ENCODE measurements around the gene CORO1C. TPM values are rescaled to one million over a fixed set of nuclear protein-coding genes. Genes with fewer than 3 reads are reported as not detected.
A peak's percentile ranks its signal among the peaks of the same experiment; 100 is the strongest.

The CORO1C gene
- total and polyA plus RNA-seq, 2 experiments from 2014 or later = 170 to 403 TPM

DNA sequence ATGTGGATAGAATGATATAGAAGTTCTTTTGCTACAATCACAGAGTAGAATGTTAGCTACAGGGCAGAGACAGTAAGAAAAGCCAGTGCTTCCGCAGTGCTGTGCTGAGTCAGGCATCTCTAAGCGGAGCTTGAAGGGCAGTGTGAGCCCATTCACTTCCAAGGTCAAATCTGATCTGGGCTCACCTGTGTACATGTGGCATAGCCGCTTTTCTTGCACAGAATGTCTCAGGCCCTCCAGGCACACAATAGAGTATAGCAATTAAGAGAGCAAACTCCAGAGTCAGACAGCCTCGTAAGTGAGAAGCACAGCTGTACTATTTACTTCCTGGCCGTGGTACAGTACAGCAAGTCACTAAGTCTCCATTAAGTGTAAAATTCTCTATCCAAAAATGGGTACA lies 26.8 kb downstream of the CORO1C start:
- no peak for DNase-seq
- Histone ChIP-seq H3K27me3 (replicated peaks; ENCODE audit: insufficient read depth) (no peaks in the 10 kb centered on the region), H3K9ac (no peak overlapping the region), H3K4me2 (ENCODE audit: unreplicated experiment) (no peak overlapping the region), H3K4me3 (no peak overlapping the region), H3F3A (ENCODE audit: insufficient read depth) (peaks cover 86% of the 10 kb centered on the region), H3K79me2 (ENCODE audit: insufficient read depth) (peaks cover 100% of the 10 kb centered on the region), H3K4me1 (ENCODE audit: insufficient read depth) (peaks cover 45% of the 10 kb centered on the region), H3K9me2 (ENCODE audit: insufficient read depth) (no peaks in the 10 kb centered on the region), H3K27ac (no peak overlapping the region; the same call in 1 of the 2 replicates), H3K9me3 (ENCODE audit: low read depth) (no peaks in the 10 kb centered on the region), H4K20me1 (ENCODE audit: insufficient read depth) (peaks cover 15% of the 10 kb centered on the region; the same call in 1 of the 2 replicates), H3K36me3 (ENCODE audit: low read depth) (peaks cover 30% of the 10 kb centered on the region), H2AFZ (no peak overlapping the region)
- in situ Hi-C loops (cut with MboI) = no loop called here
- TF ChIP-seq EZH2 (IDR thresholded peaks at IDR 0.05; ENCODE audit: insufficient read depth, poor library complexity, severe bottlenecking) (no peak), EZH2phosphoT487 (IDR thresholded peaks at IDR 0.05; ENCODE audit: insufficient read depth, low read depth) (no peak)
- 94 to 99% methylated on average over 5 of the region's 5 CpGs for WGBS, 2 experiments (ENCODE audit: low coverage in 1 of 2, low lambda C conversion rate in 2 of 2, missing lambda C conversion rate in 2 of 2)

DNA sequence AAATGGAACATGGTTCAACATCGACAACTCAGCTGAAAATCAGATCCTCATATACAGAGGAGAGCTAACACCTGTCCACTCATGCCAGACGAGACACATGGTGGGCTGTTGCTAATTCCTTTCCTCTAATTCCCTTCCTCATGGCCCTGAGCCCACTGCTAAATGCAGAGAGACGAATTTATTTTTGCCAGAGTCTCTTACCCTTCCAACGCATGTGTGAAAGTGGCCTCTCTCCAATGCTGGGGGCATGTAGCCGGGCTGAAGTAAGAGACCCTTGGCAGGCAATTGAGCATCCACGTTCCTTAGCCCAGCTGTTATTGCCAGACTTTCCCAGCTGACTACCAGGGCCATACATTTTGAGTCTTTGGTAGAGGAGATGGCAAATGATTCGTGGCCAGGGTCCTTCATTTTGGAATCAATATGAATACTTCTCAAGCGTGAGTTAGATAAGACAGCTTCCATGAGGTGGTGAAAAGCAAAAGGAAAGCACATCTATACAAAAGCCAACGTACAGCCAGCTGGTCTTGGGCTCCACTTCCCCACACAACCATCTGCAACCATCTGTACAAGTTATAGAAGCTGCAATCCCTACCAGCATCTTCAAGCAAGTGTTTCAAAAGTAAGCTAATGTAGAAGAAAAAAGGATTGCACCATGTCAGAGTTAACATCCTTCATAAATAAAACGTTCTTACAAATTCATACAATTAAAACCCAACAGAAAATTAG lies 28.6 kb downstream of the CORO1C start:
- WGBS, 2 experiments (ENCODE audit: low coverage in 1 of 2, low lambda C conversion rate in 2 of 2, missing lambda C conversion rate in 2 of 2) = 42 to 47% methylated on average over 10 of the region's 10 CpGs
- Histone ChIP-seq H3K4me2 (ENCODE audit: unreplicated experiment) (peak overlapping the region; percentile 72), H3K36me3 (ENCODE audit: low read depth) (peaks cover 48% of the 10 kb centered on the region), H3K9me2 (ENCODE audit: insufficient read depth) (no peaks in the 10 kb centered on the region), H3K79me2 (ENCODE audit: insufficient read depth) (peaks cover 100% of the 10 kb centered on the region), H4K20me1 (ENCODE audit: insufficient read depth) (peaks cover 9% of the 10 kb centered on the region; the same call in 1 of the 2 replicates), H2AFZ (no peak overlapping the region), H3K27me3 (replicated peaks; ENCODE audit: insufficient read depth) (no peaks in the 10 kb centered on the region), H3K9ac (peak overlapping the region; percentile 66), H3K4me1 (ENCODE audit: insufficient read depth) (peaks cover 55% of the 10 kb centered on the region), H3K4me3 (no peak overlapping the region), H3K27ac (peak overlapping the region; percentile 73), H3F3A (ENCODE audit: insufficient read depth) (peaks cover 92% of the 10 kb centered on the region), H3K9me3 (ENCODE audit: low read depth) (no peaks in the 10 kb centered on the region)
- in situ Hi-C loops (cut with MboI) = no loop called here
- TF ChIP-seq EZH2 (IDR thresholded peaks at IDR 0.05; ENCODE audit: insufficient read depth, poor library complexity, severe bottlenecking) (no peak), EZH2phosphoT487 (IDR thresholded peaks at IDR 0.05; ENCODE audit: insufficient read depth, low read depth) (no peak)
- DNase-seq = no peak

DNA sequence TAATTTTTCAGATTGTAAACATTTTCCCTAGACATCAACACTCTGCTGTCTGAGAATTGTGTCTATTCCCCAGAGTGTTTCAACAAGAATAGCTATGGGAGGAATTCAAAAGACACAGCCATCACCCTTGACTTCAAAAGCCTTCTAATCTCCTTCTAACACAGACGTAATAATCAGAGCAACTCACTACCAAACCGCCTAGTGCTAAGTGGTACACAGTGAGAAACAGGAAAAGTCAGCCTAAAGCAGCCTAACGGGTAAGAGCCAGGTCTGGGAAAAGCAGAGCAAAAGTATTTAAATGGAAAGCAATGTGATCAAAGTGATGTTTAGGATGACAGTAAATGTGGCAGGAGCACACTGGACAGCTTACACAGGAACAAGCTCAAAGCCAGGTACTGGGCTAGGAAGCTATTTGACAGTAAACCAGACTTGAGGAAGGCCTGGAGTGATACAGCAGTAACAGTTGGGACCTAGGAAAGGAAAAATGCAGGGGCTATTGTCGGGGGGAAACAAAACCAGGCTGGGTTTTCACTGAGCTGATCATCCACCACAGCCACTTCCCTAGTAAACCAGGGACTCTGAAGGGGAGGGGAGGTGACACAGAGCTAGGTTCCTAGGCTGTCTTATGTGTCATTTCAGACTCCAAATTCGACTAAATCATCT lies 29.4 kb downstream of the CORO1C start:
- peaks cover under 1% of the 10 kb centered on the region; the same call in 1 of the 2 replicates for H4K20me1 ChIP-seq (ENCODE audit: insufficient read depth)
- H3K36me3 ChIP-seq (ENCODE audit: low read depth) = peaks cover 55% of the 10 kb centered on the region
- peaks cover 100% of the 10 kb centered on the region for H3K79me2 ChIP-seq (ENCODE audit: insufficient read depth)
- DNase-seq = peak; percentile 56
- no peaks in the 10 kb centered on the region for H3K9me3 ChIP-seq (ENCODE audit: low read depth)
- in situ Hi-C loops (cut with MboI) = no loop called here
- no peaks in the 10 kb centered on the region for H3K27me3 ChIP-seq (replicated peaks; ENCODE audit: insufficient read depth)
- TF ChIP-seq EZH2phosphoT487 (IDR thresholded peaks at IDR 0.05; ENCODE audit: insufficient read depth, low read depth) (no peak), EZH2 (IDR thresholded peaks at IDR 0.05; ENCODE audit: insufficient read depth, poor library complexity, severe bottlenecking) (no peak)
- peak overlapping the region; percentile 72 for H3K4me2 ChIP-seq (ENCODE audit: unreplicated experiment)
- H3K9ac ChIP-seq = peak overlapping the region; percentile 66
- H2AFZ ChIP-seq = no peak overlapping the region
- H3K9me2 ChIP-seq (ENCODE audit: insufficient read depth) = no peaks in the 10 kb centered on the region
- peak overlapping the region; percentile 33 for H3K4me3 ChIP-seq
- 12 to 15% methylated on average over 5 of the region's 5 CpGs for WGBS, 2 experiments (ENCODE audit: low coverage in 1 of 2, low lambda C conversion rate in 2 of 2, missing lambda C conversion rate in 2 of 2)
- H3K27ac ChIP-seq = peak overlapping the region; percentile 73
- H3F3A ChIP-seq (ENCODE audit: insufficient read depth) = peaks cover 92% of the 10 kb centered on the region
- peaks cover 56% of the 10 kb centered on the region for H3K4me1 ChIP-seq (ENCODE audit: insufficient read depth)

DNA sequence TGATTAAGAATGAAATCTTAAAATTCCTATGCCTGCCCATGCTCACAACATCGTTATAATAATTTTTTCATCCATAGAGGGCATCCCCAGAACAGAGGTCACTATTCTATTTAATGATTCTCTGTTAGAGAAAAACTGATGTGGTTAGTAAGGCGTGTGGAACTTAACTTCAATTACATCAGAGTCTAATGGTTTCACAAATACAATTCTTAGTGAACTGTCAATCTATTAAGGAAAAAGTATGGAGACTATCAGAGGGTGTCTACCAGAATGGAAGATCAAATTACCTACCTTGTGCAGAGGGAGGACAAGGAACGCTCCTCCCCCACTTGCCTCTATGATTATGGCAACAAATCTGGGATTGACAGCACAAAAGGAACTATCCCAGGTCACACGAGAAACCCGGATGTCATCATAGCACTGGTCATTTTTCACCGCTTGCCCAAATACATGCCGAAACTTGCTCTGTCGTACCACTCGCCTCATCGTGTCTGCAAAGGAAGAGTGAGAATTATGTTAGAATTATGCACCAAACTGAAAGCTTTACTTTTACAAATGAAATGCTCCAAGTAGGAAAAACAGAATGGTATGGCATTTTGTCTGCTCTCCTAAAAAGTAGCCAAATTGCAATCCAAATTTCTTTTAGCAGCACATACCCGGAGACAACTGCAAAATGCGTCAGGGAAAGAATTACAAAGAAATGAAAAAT lies 30.3 kb downstream of the CORO1C start:
- Histone ChIP-seq H3K36me3 (ENCODE audit: low read depth) (peaks cover 55% of the 10 kb centered on the region), H3K9ac (peak overlapping the region; percentile 66), H3K79me2 (ENCODE audit: insufficient read depth) (peaks cover 98% of the 10 kb centered on the region), H4K20me1 (ENCODE audit: insufficient read depth) (no peaks in the 10 kb centered on the region; the same call in 1 of the 2 replicates), H3K4me1 (ENCODE audit: insufficient read depth) (peaks cover 63% of the 10 kb centered on the region), H3K4me2 (ENCODE audit: unreplicated experiment) (peak overlapping the region; percentile 72), H2AFZ (no peak overlapping the region), H3K9me3 (ENCODE audit: low read depth) (no peaks in the 10 kb centered on the region), H3F3A (ENCODE audit: insufficient read depth) (peaks cover 90% of the 10 kb centered on the region), H3K4me3 (peak overlapping the region; percentile 33), H3K27me3 (replicated peaks; ENCODE audit: insufficient read depth) (no peaks in the 10 kb centered on the region), H3K27ac (peak overlapping the region; percentile 73), H3K9me2 (ENCODE audit: insufficient read depth) (no peaks in the 10 kb centered on the region)
- in situ Hi-C loops (cut with MboI) = no loop called here
- 44% methylated on average over 12 of the region's 12 CpGs for WGBS, 2 experiments (ENCODE audit: low coverage in 1 of 2, low lambda C conversion rate in 2 of 2, missing lambda C conversion rate in 2 of 2)
- no peak for TF ChIP-seq EZH2phosphoT487 (IDR thresholded peaks at IDR 0.05; ENCODE audit: insufficient read depth, low read depth)
- no peak for TF ChIP-seq EZH2 (IDR thresholded peaks at IDR 0.05; ENCODE audit: insufficient read depth, poor library complexity, severe bottlenecking)
- DNase-seq = peak; percentile 44
